GM21447 (cell line): ENCODE measurements around the gene MS4A4E.
A peak's percentile ranks its signal among the peaks of the same experiment; 100 is the strongest.
"Not testable (repeated sequence)": the region's sequence is repeated elsewhere in the genome, so short reads cannot be mapped to it uniquely, and the experiment has no call there.

ENCODE experiments used
- ATAC-seq: cut with Tn5 transposase; IDR thresholded peaks from one replicate; pipeline ENCODE4 v1.9.1; 2021; ENCODE audit not compliant: unreplicated experiment

The MS4A4E gene

DNA sequence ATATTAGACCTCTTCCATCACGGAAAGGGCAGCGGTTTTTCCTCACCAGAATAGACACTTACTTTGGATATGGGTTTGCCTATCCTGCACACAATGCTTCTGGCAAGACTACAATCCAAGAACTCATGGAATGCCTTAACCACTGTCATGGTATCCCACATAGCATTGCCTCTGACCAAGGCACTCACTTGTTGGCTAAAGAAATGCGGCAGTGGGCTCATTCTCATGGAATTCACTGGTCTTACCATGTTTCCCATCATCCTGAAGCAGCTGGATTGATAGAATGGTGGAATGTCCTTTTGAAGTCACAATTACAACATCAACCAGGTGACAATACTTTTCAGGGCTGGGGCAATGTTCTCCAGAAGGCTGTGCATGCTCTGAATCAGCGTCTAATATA, 20.8 kb downstream of the MS4A4E start:
- no peak for ATAC-seq

DNA sequence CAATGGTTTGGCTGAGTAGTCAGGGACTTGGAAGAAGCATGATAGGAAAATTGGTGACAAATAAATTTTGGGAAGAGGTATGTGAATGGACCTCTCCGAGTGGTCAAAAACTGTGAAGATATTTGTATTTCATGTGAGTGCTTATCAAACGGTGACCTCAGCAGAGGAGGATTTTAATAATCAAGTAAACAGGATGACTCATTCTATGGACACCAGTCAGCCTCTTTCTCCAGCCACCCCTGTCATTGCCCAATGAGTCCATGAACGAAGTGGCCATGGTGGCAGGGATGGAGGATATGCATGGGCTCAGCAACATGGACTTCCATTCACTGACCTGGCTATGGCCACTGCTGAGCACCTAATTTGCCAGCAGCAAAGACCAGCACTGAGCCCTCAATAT, 21.2 kb downstream of the MS4A4E start:
- no peak for ATAC-seq

DNA sequence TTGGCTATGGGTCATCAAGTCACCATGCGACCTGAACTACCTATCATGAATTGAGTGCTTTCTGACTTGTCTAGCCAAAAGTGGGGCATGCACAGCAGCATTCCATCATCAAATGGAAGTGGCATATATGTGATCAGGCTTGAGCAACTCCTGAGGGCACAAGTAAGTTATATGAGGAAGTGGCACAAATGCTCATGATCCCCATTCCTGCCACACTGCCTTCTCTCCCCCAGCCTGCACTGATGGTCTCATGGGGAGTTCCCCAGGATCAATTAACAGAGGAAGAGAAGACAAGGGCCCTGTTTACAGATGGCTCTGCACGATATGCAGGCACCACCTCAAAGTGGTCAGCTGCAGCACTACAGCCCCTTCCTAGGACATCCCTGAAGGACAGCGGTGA, 21.8 kb downstream of the MS4A4E start:
- ATAC-seq, result no peak

DNA sequence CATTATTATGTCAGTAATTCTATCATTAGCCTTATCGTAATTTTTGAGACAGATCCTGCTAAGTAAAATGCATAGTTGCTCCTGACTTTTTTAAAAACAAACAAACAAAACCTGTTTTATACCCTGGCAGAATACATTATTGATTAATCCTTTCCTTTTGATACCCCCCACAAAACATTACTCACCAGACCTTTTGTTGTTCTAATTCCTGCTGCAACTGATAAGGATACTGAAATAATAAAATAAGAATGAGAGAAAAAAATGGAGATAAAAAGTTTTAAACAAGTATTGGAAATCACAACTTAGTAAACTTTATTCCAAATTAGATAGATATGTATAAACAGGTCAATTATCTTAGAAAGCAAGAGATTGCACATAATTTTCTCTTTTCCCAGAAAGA, 28.6 kb downstream of the MS4A4E start:
- ATAC-seq, result no peak

DNA sequence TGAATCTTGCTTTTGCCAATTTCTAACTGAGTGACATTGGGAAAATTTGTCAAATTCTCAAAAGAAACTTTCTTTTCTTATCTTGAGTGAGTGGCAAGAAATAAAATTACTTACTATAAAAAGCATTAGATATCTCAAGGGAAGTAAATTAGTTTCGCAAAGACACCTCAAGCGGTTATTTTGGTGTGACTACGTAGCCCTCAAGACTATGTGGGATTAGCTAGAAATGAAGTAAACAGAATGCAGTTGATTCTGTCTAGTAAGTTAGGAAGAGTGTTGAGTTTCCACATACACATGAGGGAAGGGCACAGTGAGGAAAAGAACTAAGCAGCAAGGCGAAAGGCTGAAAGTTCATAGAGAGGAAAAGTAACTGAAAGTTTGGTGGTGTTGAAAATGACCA, 31.7 kb downstream of the MS4A4E start:
- no peak for ATAC-seq

DNA sequence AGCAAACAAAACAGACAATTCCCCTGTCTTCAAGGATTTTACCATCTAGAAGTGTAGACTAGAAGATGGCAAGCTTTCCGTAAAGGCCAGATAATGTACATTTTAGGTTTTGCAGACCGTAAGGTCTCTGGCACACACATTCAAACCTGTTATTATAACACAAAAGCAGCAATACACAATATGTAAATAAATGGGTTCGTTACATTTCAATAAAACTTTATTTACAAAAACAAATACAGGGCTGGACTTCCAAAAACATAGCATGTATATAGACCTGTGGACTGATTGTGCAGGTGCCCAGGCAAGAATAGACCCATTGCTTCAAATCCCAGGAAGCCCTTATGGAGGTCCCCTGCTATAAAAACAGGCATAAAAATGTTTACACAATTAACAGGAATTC, 33.0 kb downstream of the MS4A4E start:
- ATAC-seq, result no peak

DNA sequence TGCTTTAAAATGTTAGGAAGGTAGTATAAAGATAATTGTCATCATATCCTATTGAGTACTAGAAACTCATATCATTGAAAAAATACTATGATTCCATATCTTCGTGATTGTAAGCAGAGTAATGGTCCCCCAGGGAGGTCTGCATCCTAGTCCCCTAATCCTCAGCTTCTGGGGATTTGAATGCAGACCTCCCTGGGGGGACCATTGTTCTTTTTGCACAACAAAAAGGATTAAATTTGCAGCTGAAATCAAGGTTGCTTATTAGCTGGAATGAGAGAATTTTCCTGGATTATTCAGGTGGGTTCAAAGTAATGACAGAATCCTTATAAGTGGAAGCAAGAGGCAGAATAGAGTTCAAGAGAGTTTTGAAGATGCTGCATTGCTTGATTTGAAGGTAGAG, 34.0 kb downstream of the MS4A4E start:
- no peak for ATAC-seq

DNA sequence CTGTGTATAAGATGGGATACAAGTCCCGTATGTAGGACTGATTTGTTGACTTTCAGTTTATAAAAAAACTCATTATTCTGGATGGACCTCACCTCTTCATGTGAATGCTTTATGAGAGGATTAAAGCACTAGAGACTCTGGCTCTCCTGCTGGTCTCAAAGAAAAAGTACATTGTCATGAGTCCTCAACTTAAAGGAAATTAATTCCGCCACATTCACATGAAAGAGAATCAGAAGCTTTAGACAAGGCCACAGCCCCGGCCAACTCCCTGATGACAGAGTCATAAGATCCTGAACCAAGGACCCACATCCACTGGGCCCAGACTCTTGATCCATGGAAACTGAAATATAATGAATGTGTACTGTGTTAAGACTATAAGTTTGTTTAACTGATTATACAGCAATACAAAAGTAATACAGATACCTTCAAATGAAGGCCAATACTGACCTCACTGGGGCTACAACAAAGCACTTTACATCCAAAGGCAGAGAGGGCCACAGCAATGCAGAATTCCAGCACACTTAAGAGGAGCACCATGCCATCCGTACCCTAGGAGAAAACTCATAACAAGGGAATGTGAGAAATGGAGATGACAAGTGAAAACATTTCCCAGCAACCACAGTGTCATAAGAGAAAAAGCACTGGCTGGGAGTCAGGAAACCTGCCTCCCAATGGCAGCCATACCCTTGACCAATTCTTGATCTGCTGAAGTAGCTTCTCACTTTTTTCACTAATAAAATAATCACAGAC, 34.6 kb downstream of the MS4A4E start:
- no peak for ATAC-seq

DNA sequence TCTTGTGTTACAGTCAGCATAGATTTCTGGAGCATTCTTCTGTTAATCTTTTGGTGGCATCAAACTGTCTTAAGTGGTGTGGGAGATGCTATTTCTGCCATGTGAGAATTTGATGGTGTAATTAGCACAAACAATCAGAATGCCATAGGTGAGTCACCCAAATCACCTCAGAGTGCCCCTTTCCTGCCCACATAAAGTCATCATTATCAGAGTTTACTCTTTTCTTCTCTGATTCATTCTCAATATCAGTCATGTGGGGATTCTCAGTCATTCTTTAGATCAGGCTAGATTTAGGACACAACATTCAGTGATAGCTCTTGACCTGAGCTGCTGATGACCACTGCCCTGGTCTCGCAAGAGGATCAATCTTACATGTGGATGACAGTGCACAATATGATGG, 36.3 kb downstream of the MS4A4E start:
- no peak for ATAC-seq

DNA sequence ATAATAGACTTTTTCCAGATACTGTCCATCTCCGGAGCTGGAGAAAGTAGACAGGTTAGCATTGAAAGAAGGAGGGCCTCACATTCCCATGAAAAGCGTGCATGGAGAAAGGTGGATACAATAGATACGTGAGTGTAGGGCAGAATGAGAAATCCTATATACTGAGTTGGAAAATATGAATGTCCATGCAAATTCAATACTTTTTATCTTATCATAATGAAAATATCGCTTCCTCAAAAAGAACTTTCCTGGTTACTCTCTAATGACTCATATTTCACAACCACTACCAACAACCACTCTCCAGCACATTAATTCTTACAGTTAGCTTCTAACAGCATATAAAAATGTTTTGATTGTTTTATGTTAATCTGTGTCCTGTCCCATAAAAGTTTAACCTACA, 38.0 kb downstream of the MS4A4E start:
- no peak for ATAC-seq

DNA sequence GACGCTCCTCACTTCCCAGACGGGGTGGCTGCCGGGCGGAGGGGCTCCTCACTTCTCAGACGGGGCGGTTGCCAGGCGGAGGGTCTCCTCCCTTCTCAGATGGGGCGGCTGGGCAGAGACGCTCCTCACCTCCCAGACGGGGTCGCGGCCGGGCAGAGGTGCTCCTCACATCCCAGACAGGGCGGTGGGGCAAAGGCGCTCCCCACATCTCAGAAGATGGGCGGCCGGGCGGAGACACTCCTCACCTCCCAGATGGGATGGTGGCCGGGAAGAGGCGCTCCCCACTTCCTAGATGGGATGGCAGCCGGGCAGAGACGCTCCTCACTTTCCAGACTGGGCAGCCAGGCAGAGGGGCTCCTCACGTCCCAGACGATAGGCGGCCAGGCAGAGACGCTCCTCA, 41.6 kb downstream of the MS4A4E start:
- not testable (repeated sequence) for ATAC-seq

DNA sequence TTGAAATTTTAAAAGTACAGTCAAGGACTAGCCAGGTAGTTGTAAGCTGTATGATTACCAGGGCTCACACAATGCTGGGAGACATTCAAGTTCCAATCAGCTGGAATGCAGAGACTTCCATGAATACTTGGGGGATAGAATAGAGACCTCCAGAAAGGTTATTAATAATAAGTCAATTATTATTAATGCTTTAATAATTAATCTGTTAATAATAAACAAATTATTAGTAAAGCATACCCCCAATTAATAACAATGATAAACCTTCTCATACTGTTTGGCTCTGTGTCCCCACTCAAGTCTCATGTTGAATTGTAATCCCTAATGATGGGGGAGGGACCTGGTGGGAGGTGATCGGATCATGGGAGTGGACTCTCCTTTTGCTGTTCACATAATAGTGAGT, 45.5 kb downstream of the MS4A4E start:
- ATAC-seq, result no peak

DNA sequence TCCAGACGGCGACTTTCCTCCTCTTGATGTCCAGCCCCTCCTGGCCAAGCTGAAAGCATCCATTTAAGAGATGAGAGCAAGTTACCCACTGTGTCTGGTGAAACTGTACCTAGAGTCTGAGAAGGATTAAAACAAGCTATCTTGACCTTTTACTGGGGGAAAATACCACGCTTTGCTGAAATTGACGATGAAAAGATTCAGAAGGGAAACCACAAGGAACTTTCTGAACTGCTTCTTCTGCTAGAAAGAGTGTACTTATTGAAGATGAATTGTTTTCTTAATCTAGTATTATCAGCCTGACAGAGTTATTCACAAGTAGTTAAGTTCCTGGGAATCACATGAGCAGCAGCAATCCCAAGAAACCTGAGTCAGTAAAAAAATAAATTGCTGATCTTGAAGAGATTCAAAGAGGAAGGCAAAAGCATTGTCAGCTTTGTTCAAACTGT, 47.0 kb downstream of the MS4A4E start:
- peak; percentile 55 for ATAC-seq

DNA sequence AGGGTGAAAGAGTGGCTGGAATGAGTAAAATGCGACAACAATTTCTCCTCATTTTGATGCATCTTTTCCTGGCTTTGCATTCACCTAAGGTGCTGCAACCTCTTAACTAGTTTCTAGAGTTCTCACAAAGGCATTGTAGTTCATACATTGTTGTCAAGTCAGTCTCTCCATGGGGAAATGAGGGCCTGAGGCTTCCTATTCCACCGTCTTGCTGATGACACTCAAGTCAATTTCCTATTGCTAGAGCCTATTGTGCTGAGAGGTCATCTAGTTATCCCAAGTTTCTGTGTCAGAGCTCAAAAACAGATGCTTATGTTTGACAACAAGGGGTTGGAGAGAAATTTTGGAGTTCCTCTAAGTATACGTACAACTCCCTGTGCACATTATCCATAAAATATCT, 48.4 kb downstream of the MS4A4E start:
- ATAC-seq, result no peak

DNA sequence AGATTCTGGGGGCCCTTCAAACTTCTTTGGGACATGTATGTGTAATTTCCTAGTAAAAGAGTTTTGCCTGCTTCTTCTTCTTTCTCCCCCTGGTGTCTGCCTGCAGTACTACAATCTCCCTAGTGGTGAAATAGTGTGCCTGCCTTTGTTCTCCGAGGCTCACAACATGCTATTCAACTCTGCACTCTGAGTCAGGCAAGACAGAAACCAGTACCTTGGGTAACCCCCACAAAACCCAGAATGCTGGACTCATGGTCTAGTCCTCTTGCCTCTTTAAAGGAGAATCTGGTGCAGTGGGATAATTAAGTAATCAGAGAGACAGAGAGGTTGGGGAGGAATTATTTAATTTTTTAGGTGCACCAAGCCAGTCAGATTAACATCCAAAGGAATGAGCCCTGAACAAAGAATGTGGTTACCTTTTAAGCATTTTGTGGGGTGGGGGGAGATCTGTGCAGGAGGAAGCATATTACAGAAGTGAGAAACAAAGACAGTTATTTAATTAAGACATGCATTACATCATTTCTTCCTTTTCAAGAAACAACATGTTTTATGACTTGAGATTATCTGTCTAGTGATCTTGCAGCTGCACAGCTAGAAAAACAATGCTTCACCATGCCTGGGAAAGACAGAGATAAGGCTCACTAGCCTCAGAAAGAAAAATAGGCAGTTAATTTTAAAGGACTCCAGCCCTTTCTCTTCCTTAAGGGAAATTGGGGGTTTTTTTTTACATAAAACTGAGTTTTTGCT, 49.1 kb downstream of the MS4A4E start:
- no peak for ATAC-seq

DNA sequence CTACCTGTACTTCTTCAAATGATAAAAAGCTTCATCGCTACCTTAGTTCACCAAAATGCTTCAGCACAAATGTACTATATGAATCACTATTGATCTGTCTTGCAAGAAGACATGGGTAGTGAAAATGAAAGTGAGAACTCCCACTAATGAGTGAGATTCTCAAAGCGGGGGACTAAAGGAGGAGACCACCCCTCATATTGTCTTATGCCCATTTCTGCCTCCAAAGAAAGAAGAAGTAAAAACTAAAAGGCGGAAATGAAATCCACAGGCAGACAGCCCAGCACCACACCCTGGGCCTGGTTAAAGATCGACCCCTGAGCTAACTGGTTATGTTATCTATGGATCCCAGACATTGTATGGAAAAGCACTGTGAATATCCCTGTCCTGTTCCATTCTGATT, 50.4 kb downstream of the MS4A4E start:
- ATAC-seq, result not testable (repeated sequence)

DNA sequence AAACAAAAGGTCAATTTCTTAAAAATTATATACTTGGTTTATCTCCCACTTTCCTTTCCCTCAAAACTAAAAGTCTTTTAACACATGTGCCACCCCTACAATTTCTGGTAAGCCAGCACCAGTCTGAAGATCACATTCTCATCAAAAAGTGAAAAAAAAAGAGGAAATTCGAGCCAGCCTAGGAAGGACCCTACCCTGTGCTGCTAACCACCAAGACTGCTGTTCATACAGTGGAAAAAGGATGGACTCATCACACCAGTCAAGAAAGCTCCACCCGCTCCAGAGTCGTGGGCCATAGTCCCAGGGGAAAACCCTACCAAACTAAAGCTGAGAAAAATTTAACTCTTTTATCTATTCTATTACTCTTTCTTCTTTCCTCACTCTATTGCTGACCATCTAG, 54.5 kb downstream of the MS4A4E start:
- ATAC-seq, result not testable (repeated sequence)

DNA sequence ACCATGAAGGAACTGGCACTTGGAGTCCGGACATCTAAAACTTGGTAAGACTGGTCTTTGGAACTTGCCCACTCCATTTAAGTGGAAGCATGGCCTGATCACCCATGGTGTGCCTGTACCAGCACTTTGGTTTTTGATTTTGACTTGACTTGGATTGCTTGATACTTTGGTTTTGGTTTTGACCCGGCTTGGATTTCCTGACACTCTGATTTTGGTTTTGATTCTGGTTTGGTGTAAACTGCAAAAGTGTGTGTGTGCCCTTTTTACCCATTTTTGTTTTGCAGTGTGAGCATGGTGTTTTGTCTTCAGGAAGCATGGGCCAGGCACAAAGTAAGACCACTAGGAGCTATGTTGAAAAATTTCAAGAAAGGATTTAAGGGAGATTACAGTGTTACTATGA, 56.8 kb downstream of the MS4A4E start:
- not testable (repeated sequence) for ATAC-seq

DNA sequence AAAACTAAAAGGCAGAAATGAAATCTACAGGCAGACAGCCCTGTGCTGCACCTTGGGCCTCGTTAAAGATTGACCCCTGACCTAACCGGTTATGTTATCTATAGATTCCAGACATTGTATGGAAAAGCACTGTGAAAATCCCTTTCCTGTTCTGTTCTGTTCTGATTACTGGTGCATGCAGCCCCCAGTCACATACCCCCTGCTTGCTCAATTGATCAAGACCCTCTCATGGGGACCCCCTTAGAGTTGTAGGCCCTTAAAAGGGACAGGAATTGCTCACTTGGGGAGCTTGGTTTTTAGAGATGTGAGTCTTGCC, 57.5 kb downstream of the MS4A4E start:
- not testable (repeated sequence) for ATAC-seq

DNA sequence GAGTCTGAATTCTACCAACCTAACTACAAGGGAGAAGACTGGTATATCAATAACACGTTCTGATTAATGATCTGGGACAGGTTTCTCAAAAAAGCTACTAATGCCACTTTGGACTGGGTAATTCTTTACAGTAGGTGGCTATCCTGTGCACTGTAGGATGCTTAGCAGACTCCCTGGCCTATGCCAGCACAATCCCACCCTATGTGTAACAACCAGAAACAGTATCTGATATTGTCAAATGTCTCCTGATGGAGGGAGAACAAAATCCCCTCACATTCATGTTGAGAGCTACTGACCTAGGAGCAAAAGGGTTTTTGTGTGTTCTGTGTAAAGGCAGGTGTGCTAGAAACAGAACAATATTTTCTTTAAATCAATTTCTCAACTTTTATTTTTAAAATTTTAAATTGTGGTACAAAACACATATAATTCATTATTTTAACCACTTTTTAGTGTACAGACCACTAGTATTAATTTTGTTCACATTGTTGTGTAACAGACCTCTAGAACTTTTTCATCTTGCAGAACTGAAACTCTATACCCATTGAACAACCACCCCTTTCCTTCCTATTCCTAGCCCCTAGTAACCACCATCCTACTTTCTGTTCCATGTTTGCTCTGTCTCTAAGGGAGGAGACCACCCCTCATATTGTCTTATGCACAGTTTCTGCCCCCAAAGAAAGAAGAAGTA, 58.0 kb downstream of the MS4A4E start:
- no peak for ATAC-seq

DNA sequence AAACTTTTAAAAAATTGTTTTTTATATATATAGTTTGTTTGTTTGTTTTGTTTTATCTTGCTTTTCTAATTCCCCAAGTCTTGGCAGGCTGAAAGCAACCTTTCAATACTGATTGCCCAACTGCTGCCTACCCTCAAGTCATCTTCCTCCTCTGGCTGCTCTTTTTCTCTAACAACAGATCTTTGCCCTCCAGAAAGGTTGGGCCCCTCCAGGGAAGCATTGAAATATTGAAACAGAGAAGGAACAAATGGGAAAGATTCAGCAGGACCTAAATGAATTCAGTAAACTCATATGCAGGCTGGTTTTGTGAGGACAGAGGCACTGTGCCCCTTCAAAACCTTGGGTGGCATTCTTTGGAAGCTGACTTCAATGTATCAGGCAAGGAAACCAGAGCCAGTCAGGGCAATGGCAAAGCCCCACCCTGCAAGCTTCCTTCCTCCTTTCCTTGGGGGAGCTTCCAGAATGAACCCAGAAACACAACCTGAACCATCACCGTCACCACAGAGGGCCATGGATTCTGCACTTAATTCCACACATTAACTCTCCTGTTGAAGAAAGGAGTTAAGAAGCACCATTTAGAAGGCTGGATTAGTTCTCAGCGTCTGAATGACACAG, 59.2 kb downstream of the MS4A4E start:
- ATAC-seq, result no peak
